ENCODE results near the gene MSGN1.

Gene MSGN1

DNA sequence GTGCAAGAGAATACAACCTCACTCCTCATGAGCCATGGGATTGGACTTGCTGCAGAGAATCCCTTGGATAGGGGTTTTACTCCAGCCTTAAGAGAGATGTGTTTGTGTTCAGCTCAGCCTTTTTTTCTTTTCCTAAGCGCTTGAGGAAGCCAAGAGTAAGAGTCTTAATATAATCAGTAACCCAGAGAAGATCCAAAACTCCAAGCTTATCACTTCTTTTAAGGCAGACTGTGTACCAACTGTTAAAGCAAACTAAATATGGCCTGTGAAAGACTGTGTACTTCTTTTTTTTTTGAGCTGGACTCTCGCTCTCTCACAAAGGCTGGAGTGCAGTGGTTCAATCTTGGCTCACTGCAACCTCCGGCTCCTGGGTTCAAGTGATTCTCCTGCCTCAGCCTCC, 30.4 kb downstream of the MSGN1 start:
- no peak for DNase-seq (ENCODE audit: low read depth in 1 of 2, low spot score in 1 of 2)

DNA sequence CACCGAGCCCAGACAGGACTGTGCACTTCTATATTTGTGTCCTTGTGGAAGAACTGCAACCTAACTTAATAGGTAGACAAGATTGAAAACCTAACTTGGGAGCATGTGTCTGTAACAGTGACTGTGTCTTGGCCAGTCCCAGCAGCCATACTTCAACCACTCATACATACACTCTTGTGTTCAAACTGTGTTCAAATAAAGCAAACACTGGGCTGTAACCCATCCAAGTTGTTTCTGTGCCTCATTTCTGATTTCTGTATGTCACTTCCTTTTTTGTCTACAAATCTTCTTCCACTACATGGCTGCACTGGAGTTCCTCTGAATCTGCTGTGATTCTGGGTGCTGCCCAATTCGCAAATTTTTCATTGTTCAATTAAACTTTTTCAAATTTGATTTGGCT, 31.0 kb downstream of the MSGN1 start:
- DNase-seq (ENCODE audit: low read depth in 1 of 2, low spot score in 1 of 2): no peak

DNA sequence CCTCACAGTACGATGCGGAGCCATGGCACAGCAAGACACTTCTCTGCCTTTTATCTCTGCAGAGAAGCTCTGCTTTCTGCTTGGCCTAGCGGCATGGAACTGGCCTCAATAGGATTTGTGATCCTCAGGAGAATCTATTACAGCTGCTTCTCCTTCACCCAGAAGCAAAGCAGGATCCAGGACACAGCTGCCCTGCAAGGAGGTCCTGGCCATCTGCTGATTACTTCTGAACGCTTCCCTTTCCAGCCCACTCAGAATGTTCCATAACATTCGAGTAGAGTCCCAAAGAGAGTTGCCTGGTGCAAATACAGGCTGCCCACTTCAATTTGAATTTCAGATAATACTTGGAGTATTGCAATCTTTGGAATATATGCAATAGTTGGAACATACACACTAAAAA, 33.0 kb downstream of the MSGN1 start:
- no peak for DNase-seq (ENCODE audit: low read depth in 1 of 2, low spot score in 1 of 2)

DNA sequence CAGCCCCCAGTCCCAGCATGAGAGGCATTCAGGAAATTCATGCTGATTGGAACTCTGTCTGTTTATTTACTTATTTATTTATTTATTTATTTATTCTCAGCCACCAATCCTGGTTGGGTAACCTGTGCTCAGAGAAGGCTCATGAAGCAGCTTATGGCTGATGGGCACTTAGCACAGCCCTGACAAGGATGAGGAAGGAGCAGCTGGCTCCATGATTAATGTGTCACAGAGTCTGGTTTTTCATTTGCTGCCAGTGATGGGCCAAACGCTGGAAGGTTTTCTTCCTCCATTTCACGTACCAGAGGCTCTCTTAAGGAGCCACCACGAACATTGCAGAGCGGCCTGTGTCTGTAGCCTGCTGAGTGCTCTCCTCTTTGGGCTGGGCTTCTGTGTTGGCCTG, 33.9 kb downstream of the MSGN1 start:
- DNase-seq (ENCODE audit: low read depth in 1 of 2, low spot score in 1 of 2): no peak

DNA sequence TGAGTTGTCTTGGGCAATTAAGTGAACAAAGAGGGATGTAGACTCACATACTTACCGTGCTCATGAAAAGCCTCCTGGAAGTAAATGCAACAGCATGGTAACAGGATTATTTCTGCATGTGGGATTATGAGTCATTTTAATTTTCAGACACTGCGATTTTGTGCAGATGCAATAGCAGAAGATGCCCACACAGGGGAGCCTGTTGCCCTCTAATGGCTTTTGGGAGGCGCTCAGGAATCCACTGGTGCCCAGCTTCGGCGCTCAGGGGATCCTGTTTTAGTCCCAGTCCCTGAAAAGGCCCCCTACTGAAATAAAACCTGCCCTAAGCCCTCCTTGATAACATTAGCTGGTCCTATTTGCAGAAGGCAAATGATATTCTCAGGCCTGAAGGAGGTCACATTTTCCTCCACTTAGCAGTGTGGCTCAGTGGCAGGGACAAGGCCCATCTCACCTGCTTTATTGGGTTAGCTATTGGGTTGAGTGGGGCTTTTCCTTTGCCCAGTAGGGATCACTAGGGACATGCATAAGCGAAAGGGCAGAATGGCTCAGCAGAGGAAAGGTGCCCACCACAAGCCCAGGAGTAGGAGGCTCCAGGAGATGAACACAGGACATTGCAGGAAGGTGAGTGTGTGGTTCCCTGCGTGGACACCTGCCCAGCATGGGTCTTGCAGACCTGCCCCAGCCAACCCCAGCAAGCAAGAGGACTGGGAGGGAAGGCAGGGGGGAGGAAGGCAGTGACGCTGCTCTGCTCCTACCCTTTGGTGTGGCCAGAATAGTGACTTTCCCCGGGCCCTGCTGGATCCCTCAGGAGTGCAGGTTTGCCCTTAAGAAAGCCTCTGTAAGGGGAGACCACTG, 35.7 kb downstream of the MSGN1 start:
- DNase-seq (ENCODE audit: low read depth in 1 of 2, low spot score in 1 of 2): no peak

DNA sequence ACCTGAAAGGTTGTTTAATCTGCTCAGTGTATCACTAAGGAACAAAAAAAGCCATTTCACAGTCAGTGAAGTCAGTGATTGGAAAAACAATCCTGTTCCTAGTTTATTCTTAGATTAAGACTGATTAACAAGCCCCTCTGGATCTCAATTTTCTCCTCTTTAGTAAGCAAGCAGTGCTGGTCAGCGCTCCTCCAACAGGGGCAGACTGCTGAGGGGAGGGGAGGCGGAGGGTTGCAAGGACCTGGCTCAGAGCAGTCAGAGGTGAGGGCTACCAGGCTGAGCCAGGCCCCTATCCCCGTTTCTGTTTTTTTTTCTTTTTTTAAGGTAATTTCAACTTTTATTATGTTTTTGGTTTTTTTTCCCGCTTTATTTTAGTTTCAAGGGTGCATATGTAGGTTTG, 37.5 kb downstream of the MSGN1 start:
- no peak for DNase-seq (ENCODE audit: low read depth in 1 of 2, low spot score in 1 of 2)

DNA sequence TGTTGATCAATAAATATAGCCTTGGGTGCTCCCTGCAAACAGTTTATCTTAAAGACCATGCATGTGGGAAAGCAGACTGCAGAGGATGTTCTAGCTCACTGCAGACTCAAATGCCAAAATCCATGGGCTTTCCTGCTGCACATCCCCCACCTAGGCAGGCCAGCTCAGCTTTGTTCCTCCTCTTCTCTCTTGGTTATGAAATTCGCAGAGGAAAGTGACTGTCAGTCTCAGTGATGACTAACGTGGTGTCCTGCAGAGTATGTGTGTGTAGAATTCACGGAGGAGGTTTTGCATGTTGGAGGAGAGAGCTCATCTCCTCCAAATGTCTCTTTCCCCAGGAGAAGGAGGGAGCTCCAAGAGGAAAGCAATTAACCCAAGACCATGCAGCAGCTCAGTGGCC, 40.8 kb downstream of the MSGN1 start:
- DNase-seq (ENCODE audit: low read depth in 1 of 2, low spot score in 1 of 2): no peak

DNA sequence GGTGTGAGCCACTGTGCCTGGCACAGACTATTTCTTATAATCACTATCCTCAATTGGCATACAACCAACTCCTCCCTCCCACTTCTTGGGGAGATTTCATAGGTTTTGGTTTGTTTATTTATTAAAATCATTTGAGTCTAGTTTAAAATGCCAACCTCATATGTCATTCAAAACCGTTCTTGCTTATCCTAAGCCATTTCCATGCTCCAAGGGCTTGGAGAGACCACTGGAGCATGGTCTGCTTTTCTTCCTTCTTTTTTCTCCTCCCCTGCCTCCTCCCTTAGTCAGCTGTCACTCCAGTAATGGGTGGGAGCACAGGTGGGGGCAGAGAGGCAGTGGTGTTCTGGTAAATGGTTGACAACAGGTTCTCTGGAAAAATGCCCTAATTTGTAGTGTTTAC, 41.8 kb downstream of the MSGN1 start:
- DNase-seq (ENCODE audit: low read depth in 1 of 2, low spot score in 1 of 2): no peak

DNA sequence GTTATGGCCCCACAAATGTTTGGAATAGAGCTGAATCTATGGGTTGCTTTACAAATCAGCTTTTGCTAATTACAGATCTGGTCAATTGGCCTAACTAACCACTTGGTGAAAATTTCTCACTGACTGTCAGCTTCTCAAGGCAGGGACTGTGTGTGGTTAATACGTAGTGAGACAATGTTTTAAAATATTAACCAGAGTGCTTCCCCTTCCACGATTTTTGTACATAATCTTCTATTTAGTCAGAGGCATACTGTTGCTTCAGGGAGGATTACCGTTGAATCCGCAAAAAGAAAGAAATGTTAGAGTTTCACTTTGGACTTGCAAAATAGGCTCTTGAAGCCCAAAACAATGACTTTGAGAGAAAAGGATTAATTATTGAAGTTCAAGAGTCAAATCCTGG, 47.3 kb downstream of the MSGN1 start:
- DNase-seq (ENCODE audit: low read depth in 1 of 2, low spot score in 1 of 2): no peak

DNA sequence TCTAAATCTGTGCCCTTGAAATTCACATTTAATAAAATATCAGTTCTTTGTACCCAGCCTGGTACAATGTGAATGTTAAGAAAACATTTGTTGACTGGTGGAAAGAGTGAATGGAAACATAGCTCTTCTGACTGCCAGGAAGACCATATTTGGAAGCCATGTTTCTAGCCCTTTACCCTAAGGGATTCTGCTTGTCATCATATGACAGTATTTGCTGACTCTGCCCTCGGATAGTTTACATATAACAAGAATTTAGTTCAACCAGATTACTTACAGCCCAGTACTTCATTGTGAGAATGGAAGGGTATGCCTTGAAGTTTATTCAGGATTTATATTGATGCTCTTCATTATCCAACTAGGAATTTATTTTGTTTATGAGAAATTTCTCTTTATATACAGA, 48.4 kb downstream of the MSGN1 start:
- DNase-seq (ENCODE audit: low read depth in 1 of 2, low spot score in 1 of 2): no peak

DNA sequence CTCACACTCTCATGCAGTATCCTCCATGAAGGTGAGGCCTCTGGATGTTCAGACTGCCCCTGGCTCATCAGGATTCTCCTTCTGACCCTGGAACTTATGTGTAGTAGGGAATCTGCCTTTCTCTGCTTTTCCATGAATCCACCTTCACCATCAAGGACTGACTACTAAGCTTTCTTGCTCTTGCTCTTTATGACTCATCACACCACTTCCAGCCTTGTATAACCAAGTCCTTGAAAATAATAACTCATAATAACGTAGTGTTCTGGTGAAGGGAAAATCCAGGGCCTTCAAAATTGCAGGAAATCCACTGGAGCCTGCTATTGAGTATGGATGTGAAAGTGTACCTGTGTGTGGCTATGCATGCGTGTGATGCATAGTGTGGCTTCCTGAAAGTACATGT, 50.9 kb downstream of the MSGN1 start:
- no peak for DNase-seq (ENCODE audit: low read depth in 1 of 2, low spot score in 1 of 2)

All from stimulated activated CD4-positive, alpha-beta T cell treated with anti-CD3 and anti-CD28 coated beads, Interleukin-15, amount 100 ng/mL, for 1 hour (primary cell).